Measurements from ENCODE around the gene HDAC4. TPM values are rescaled to one million over a fixed set of nuclear protein-coding genes. Genes with fewer than 3 reads are reported as not detected.
A peak's percentile ranks its signal among the peaks of the same experiment; 100 is the strongest.

Gene HDAC4
- total and polyA plus RNA-seq, 2 donors (not counting 1 experiment from before 2014, with no cell fraction given): 13.5 to 46.0 TPM

DNA sequence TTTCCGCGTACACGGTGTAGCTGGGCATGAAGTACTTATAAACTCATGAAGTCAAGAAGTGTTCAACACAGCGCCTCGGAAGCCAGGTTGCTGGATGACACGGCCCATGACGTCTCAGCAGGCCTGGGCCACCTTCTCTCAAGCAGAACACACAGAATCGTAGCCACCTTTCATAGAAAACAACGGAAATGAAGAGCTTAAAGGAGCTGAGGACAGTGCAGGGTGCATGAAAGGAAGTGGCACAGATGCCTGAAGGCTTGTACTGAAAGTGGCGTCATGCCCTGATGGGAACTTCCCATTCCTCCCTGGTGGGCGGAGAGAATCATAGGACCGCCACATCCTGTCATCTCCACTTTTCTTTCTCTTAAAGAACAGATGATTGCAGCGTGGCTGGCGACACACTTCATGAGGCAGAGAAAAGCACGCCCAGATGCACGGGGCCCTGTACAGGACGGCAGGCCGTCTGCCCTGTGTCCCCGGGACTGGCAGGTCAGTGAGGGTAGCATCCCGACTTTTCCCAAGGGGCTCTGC is 31.1 kb downstream of the HDAC4 start:
- H3K27ac Mint-ChIP-seq: peak overlapping the region; percentile 88
- H3K9me3 ChIP-seq (ENCODE audit: control extremely low read depth in 1 of 3, control insufficient read depth in 2 of 3, insufficient read depth in 1 of 3, low read length in 2 of 3): peaks cover 0 to 4% (median 0%) of the 10 kb centered on the region in 3 donors
- H3K27me3 Mint-ChIP-seq: no peaks in the 10 kb centered on the region
- H3K79me2 ChIP-seq (ENCODE audit: control insufficient read depth, insufficient read depth, low read length): peaks cover 33% of the 10 kb centered on the region
- TF ChIP-seq CTCF (IDR thresholded peaks at IDR 0.05) (no peak), EZH2 (IDR thresholded peaks at IDR 0.05; ENCODE audit: borderline replicate concordance, insufficient read depth, low read depth, low read length, poor library complexity, severe bottlenecking) (no peak)
- H3K4me1 ChIP-seq (ENCODE audit: control insufficient read depth in 2 of 2, insufficient read depth in 2 of 2, low read length in 2 of 2): peaks cover 20 to 32% of the 10 kb centered on the region in 2 donors
- H3K27me3 ChIP-seq (replicated peaks in 1 of 4; ENCODE audit: control extremely low read depth in 1 of 4, control insufficient read depth in 3 of 4, insufficient read depth in 4 of 4, low read length in 3 of 4): no peaks in the 10 kb centered on the region
- no peaks in the 10 kb centered on the region for H4K20me1 ChIP-seq (ENCODE audit: control insufficient read depth, insufficient read depth, low read length, poor library complexity, severe bottlenecking)
- WGBS (ENCODE audit: insufficient coverage): 12% methylated on average over 17 of the region's 20 CpGs
- DNase-seq: peak; percentile 95
- H3K4me2 ChIP-seq (replicated peaks; ENCODE audit: low read depth, low read length, poor library complexity, severe bottlenecking): peak overlapping the region; percentile 85
- H3K9me3 Mint-ChIP-seq (ENCODE audit: insufficient read depth): no peaks in the 10 kb centered on the region
- H2AFZ ChIP-seq (ENCODE audit: insufficient read depth, low read depth, low read length, poor library complexity, severe bottlenecking): peak overlapping the region; percentile 63
- H3K36me3 ChIP-seq (replicated peaks in 1 of 2; ENCODE audit: control extremely low read depth in 1 of 2, control insufficient read depth in 1 of 2, extremely low read depth in 1 of 2, insufficient read depth in 2 of 2, low read length in 1 of 2): no peaks in the 10 kb centered on the region
- peak; percentile 90 for ATAC-seq (ENCODE audit: low read depth)
- peak overlapping the region; percentile 63 for H3K9ac ChIP-seq (ENCODE audit: low read length)
- peak overlapping the region in 4 of 5 experiments; percentile 30 to 57 (median 40) for H3K4me3 ChIP-seq (ENCODE audit: control extremely low read depth in 1 of 5, extremely low read depth in 1 of 5, insufficient read depth in 1 of 5, low read depth in 2 of 5, low read length in 4 of 5)
- POLR2A ChIA-PET: interaction anchor here (1.1 to 2.4 kb wide), 3 partner anchors 11 to 78 kb away, joined by 3 to 13 read pairs (median 11); partner anchors contain the start of gene HDAC4
- intact Hi-C loops (cut with micrococcal nuclease): loop anchor here (1.0 kb wide), 3 partner anchors 12 to 102 kb away; partner anchors contain the start of gene HDAC4
- CTCF ChIA-PET: interaction anchor here (0.6 to 3.0 kb wide), 8 partner anchors 11 to 102 kb away, joined by 3 to 27 read pairs (median 5); no protein-coding TSS in a partner anchor
- peak overlapping the region; percentile 90 to 91 for H3K27ac ChIP-seq (ENCODE audit: low read length in 2 of 2)
- H3K4me1 Mint-ChIP-seq: peaks cover 15% of the 10 kb centered on the region
- peak overlapping the region; percentile 80 for H3K4me3 Mint-ChIP-seq
